ENCODE results near the gene ZCCHC2. TPM values are rescaled to one million over a fixed set of nuclear protein-coding genes. Genes with fewer than 3 reads are reported as not detected.

ZCCHC2 gene
- polyA plus RNA-seq, 4 donors: 5.1 to 17.6 (median 8.3) TPM

DNA sequence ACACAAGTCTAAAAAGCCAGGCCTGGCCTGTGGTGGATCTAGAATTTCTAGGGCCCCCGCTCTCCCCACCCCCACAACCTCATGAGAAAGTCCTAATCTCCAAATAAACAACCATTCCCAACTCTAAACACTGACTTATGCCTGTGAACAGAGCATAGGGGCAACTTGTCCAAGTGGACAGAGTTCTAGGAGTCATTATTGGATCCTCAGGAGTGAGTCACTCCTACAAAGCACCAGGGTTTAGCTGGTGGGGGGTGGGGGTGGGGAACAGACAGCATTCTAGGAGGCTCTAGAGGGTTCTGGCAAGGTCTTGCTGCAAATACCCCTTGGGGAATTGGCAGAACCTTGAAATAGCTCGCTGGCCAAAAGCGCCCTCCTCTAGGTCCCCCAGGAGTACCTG lies 83.3 kb downstream of the ZCCHC2 start:
- H3K9me3 ChIP-seq (ENCODE audit: control insufficient read depth in 2 of 2, insufficient read depth in 1 of 2, low read depth in 1 of 2, low read length in 1 of 2): peaks cover 0 to 11% of the 10 kb centered on the region in 2 donors
- no peaks in the 10 kb centered on the region for H3K36me3 ChIP-seq (ENCODE audit: control insufficient read depth in 3 of 3, insufficient read depth in 2 of 3, low read depth in 1 of 3, low read length in 3 of 3)
- DNase-seq (no peak), FAIRE-seq (no peak)
- H3K27ac ChIP-seq (ENCODE audit: low read depth in 1 of 3, low read length in 2 of 3): no peak overlapping the region
- 78 to 94% (median 86%) methylated on average over 3 of the region's 3 CpGs for WGBS, 3 donors
- peaks cover 0 to 4% (median 0%) of the 10 kb centered on the region in 3 donors for H3K4me1 ChIP-seq (ENCODE audit: control insufficient read depth in 3 of 3, insufficient read depth in 2 of 3, low read depth in 1 of 3, low read length in 2 of 3)
- H3K27me3 ChIP-seq (ENCODE audit: control insufficient read depth in 3 of 3, insufficient read depth in 3 of 3, low read length in 3 of 3): peaks cover 0 to 18% (median 3%) of the 10 kb centered on the region in 3 donors
- no peak overlapping the region for H3K4me3 ChIP-seq (ENCODE audit: low read depth in 1 of 3, low read length in 3 of 3)

DNA sequence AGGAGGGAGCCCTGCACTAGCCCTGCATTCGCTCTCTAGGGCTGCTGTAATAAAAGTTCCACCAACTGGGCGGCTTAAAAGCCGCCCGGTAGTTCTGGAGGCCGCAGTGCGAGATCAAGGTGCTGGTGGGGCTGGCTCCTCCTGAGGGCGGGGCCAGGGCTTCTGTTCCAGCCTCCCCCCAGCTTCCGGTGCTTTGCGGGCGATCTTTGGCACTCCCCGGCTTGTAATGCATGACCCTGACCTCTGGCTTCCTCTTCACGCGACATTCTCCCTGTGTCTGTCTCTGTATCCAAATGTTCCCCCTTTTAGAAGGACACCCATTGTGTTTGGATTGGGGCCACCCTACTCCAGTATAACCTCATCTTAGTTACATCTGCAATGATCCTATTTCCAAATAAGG lies 84.5 kb downstream of the ZCCHC2 start:
- no peak overlapping the region for H3K27ac ChIP-seq (ENCODE audit: low read depth in 1 of 3, low read length in 2 of 3)
- H3K9me3 ChIP-seq (ENCODE audit: control insufficient read depth in 2 of 2, insufficient read depth in 1 of 2, low read depth in 1 of 2, low read length in 1 of 2): peaks cover 0 to 11% of the 10 kb centered on the region in 2 donors
- H3K36me3 ChIP-seq (ENCODE audit: control insufficient read depth in 3 of 3, insufficient read depth in 2 of 3, low read depth in 1 of 3, low read length in 3 of 3): no peaks in the 10 kb centered on the region
- no peak for DNase-seq
- H3K4me1 ChIP-seq (ENCODE audit: control insufficient read depth in 3 of 3, insufficient read depth in 2 of 3, low read depth in 1 of 3, low read length in 2 of 3): peaks cover 0 to 14% (median 0%) of the 10 kb centered on the region in 3 donors
- no peak for FAIRE-seq
- WGBS, 3 donors: 94% methylated on average over 13 of the region's 13 CpGs
- H3K4me3 ChIP-seq (ENCODE audit: low read depth in 1 of 3, low read length in 3 of 3): no peak overlapping the region
- peaks cover 0 to 30% (median 4%) of the 10 kb centered on the region in 3 donors for H3K27me3 ChIP-seq (ENCODE audit: control insufficient read depth in 3 of 3, insufficient read depth in 3 of 3, low read length in 3 of 3)

DNA sequence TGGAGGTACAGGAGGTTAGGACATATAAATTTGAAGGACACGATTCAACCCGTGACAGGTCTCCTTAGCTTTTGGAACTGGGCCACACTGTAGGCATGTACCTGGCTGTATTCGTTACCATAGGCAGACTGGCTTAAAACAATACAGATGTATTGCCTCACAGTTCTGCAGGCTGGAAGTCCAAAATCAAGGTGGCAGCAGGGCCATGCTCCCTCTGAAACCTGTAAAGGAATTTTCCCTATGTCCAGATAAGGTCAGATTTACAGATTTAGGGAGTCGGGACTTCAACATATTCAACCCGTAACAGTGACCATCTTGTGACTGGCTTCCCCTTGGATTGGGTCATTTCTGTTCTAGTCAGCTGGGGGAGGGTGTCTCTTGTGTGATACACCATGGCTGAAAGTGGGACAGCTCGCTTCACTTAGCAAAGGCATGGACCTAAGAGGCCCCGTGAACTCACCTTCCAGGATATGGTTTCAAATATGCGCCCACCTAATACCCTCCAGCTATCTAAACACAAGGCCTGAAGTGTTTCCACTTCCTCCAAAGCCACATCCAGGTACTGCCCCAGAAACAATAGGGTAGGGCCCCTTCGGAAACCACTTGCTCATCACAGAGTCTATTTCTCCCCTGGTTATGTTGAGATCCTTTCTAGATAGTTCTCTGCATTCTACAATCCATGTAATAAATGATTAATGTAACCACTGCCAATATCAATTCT lies 85.0 kb downstream of the ZCCHC2 start:
- DNase-seq (no peak), FAIRE-seq (no peak)
- H3K9me3 ChIP-seq (ENCODE audit: control insufficient read depth in 2 of 2, insufficient read depth in 1 of 2, low read depth in 1 of 2, low read length in 1 of 2): peaks cover 0 to 11% of the 10 kb centered on the region in 2 donors
- 92 to 96% (median 92%) methylated on average over 9 of the region's 9 CpGs for WGBS, 3 donors
- no peak overlapping the region for H3K4me3 ChIP-seq (ENCODE audit: low read depth in 1 of 3, low read length in 3 of 3)
- peaks cover 0 to 14% (median 0%) of the 10 kb centered on the region in 3 donors for H3K4me1 ChIP-seq (ENCODE audit: control insufficient read depth in 3 of 3, insufficient read depth in 2 of 3, low read depth in 1 of 3, low read length in 2 of 3)
- H3K27ac ChIP-seq (ENCODE audit: low read depth in 1 of 3, low read length in 2 of 3): no peak overlapping the region
- peaks cover 0 to 36% (median 6%) of the 10 kb centered on the region in 3 donors for H3K27me3 ChIP-seq (ENCODE audit: control insufficient read depth in 3 of 3, insufficient read depth in 3 of 3, low read length in 3 of 3)
- H3K36me3 ChIP-seq (ENCODE audit: control insufficient read depth in 3 of 3, insufficient read depth in 2 of 3, low read depth in 1 of 3, low read length in 3 of 3): no peaks in the 10 kb centered on the region

DNA sequence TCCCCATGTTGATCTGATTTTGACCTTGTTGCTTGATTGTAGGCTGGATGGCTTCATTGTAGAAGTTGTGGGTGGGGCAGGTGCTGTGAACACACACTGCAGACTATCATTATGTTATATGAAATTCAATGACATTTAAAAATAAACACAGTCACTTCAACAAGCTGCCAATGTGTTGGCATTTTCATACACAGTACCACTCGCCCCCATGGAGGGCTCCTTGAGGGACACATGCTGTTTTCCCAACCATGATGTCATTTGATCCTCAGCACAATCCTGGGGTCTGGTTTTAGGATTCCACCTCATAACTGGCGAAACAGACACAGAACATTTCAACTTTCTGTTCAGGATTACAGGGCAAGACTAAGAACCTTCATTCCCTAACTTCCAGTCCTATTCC lies 86.9 kb downstream of the ZCCHC2 start:
- 80 to 86% (median 82%) methylated on average over 2 of the region's 2 CpGs for WGBS, 3 donors
- FAIRE-seq (no peak), DNase-seq (no peak)
- H3K36me3 ChIP-seq (ENCODE audit: control insufficient read depth in 3 of 3, insufficient read depth in 2 of 3, low read depth in 1 of 3, low read length in 3 of 3): no peaks in the 10 kb centered on the region
- H3K4me1 ChIP-seq (ENCODE audit: control insufficient read depth in 3 of 3, insufficient read depth in 2 of 3, low read depth in 1 of 3, low read length in 2 of 3): peaks cover 0 to 14% (median 0%) of the 10 kb centered on the region in 3 donors
- peaks cover 0 to 11% of the 10 kb centered on the region in 2 donors for H3K9me3 ChIP-seq (ENCODE audit: control insufficient read depth in 2 of 2, insufficient read depth in 1 of 2, low read depth in 1 of 2, low read length in 1 of 2)
- H3K4me3 ChIP-seq (ENCODE audit: low read depth in 1 of 3, low read length in 3 of 3): no peak overlapping the region
- peaks cover 0 to 33% (median 6%) of the 10 kb centered on the region in 3 donors for H3K27me3 ChIP-seq (ENCODE audit: control insufficient read depth in 3 of 3, insufficient read depth in 3 of 3, low read length in 3 of 3)
- H3K27ac ChIP-seq (ENCODE audit: low read depth in 1 of 3, low read length in 2 of 3): no peak overlapping the region

DNA sequence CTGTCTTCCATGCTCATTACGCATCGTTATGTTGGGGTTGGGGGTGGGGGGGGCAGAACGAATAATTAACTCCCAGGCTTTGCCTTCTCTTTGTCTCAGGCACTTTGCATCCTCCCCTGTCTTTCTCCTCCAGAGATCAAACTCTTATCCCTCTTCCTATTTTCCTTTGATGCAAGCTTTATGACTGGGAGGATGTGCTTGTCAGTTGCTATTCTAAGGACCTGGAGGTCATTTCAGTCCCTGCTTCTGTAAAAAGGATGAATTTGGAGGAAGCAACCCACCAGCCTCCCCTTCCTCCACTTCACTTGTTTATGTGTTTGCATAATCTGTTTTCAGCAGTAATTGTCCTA lies 87.5 kb downstream of the ZCCHC2 start:
- WGBS, 3 donors: 58 to 74% (median 71%) methylated on average over 3 of the region's 3 CpGs
- Histone ChIP-seq H3K36me3 (ENCODE audit: control insufficient read depth in 3 of 3, insufficient read depth in 2 of 3, low read depth in 1 of 3, low read length in 3 of 3) (no peaks in the 10 kb centered on the region), H3K27me3 (ENCODE audit: control insufficient read depth in 3 of 3, insufficient read depth in 3 of 3, low read length in 3 of 3) (peaks cover 0 to 33% (median 6%) of the 10 kb centered on the region in 3 donors), H3K4me1 (ENCODE audit: control insufficient read depth in 3 of 3, insufficient read depth in 2 of 3, low read depth in 1 of 3, low read length in 2 of 3) (peaks cover 0 to 14% (median 0%) of the 10 kb centered on the region in 3 donors), H3K9me3 (ENCODE audit: control insufficient read depth in 2 of 2, insufficient read depth in 1 of 2, low read depth in 1 of 2, low read length in 1 of 2) (peaks cover 0 to 11% of the 10 kb centered on the region in 2 donors), H3K27ac (ENCODE audit: low read depth in 1 of 3, low read length in 2 of 3) (no peak overlapping the region), H3K4me3 (ENCODE audit: low read depth in 1 of 3, low read length in 3 of 3) (no peak overlapping the region)
- FAIRE-seq: no peak
- no peak for DNase-seq

DNA sequence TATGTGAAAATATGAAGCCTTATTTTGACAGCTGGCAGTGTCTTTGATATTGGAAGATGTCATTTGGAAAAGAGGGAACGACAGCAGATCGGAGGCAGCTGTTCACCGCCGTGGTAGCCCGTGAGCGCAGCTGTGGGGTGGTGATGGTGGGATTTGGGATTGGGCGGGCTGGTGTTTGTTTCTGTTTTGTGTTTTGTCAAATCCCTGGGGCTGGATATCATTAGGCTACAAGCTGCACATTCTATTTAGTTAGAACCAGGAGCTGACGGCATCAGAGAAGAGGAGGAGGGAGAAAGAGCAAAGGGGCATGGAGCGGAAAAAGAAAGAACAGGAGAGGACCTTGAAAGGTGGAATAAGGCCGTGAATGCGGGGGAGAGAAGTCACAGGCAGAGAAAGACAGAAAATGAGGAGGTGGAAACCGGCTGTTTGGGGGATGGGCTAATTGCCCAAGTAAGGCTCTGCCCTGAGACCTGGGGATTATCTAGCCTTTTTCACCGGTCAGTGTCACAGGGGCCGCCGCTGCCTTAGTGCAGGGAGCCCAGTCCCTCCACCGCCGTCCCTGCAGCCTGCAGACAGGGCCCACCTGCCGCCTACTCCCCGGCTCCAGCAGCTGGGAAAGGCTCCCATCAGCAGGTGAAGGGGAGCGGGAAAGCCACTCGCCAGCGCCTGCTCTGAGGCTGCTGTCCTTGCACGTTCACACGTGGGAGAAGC lies 88.0 kb downstream of the ZCCHC2 start:
- WGBS, 3 donors: 32 to 50% (median 43%) methylated on average over 24 of the region's 24 CpGs
- peaks cover 0 to 11% of the 10 kb centered on the region in 2 donors for H3K9me3 ChIP-seq (ENCODE audit: control insufficient read depth in 2 of 2, insufficient read depth in 1 of 2, low read depth in 1 of 2, low read length in 1 of 2)
- H3K27ac ChIP-seq (ENCODE audit: low read depth in 1 of 3, low read length in 2 of 3): no peak overlapping the region
- FAIRE-seq (no peak), DNase-seq (peak in 1 of 2 donors; percentile 14)
- peaks cover 0 to 14% (median 0%) of the 10 kb centered on the region in 3 donors for H3K4me1 ChIP-seq (ENCODE audit: control insufficient read depth in 3 of 3, insufficient read depth in 2 of 3, low read depth in 1 of 3, low read length in 2 of 3)
- peak overlapping the region in 2 of 3 donors; percentile 17 to 24 for H3K4me3 ChIP-seq (ENCODE audit: low read depth in 1 of 3, low read length in 3 of 3)
- no peaks in the 10 kb centered on the region for H3K36me3 ChIP-seq (ENCODE audit: control insufficient read depth in 3 of 3, insufficient read depth in 2 of 3, low read depth in 1 of 3, low read length in 3 of 3)
- H3K27me3 ChIP-seq (ENCODE audit: control insufficient read depth in 3 of 3, insufficient read depth in 3 of 3, low read length in 3 of 3): peaks cover 0 to 33% (median 6%) of the 10 kb centered on the region in 3 donors

DNA sequence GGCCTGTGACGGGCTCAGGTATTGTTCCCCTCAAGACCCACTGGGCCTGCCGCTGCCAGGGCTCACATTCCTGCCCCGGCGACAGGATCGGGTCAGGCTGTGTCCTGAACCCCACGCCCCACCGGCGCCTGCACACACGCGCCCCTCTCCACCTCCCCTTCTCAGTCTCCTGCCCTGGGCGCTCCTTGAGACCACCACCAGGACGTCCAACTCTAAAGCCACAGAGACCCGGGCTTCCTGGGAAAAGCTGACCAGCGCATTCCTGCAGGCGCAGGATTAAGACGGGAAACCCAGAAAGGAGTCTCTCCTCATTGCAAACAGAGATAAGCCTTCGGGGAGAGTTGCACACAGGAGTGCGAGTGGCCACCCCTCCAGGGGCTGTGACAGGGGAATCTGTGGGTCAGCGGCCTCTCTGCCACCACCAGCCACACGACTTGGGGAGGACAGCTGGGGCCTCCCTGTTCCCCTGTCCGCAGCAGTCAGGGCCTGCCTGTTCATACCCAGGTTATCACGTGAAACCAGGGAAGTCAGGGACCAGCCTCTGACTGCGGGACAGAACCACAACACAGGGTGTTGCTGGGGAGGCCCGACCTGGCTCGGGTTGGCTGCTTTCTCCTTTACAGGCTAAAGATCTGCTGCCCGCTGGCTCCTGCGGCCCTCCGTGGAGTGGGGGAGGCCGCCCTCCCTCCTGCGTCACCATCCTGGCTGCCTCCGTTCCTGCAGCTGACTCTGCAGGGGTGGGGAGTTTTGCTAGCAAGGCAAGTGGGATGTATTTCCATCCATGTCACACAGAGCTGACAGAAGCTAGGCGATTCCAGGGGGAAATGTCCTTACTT lies 88.8 kb downstream of the ZCCHC2 start:
- 33 to 61% (median 53%) methylated on average over 32 of the region's 32 CpGs for WGBS, 3 donors
- H3K9me3 ChIP-seq (ENCODE audit: control insufficient read depth in 2 of 2, insufficient read depth in 1 of 2, low read depth in 1 of 2, low read length in 1 of 2): peaks cover 0 to 11% of the 10 kb centered on the region in 2 donors

DNA sequence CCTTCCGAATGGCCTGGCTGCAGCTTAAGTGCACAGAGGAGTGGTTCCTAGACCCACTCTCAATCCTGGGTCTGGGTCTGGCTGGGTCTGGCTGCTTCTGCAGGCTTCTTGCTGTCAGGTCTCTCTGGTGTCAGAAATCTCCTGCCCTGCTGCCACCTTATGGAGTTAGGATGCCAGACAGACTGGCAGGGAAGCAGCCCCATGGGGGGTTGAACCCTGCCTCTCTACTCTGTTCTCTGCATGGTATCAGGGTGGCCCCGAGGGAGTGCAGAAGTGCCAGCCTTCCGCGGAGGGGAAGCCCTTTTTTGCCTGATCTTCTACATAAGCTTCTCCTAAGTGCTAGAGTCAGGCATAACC lies 89.4 kb downstream of the ZCCHC2 start:
- DNase-seq (no peak), FAIRE-seq (no peak)
- no peak overlapping the region for H3K27ac ChIP-seq (ENCODE audit: low read depth in 1 of 3, low read length in 2 of 3)
- WGBS, 3 donors: 84 to 90% (median 89%) methylated on average over 4 of the region's 4 CpGs
- H3K9me3 ChIP-seq (ENCODE audit: control insufficient read depth in 2 of 2, insufficient read depth in 1 of 2, low read depth in 1 of 2, low read length in 1 of 2): peaks cover 0 to 8% of the 10 kb centered on the region in 2 donors
- H3K27me3 ChIP-seq (ENCODE audit: control insufficient read depth in 3 of 3, insufficient read depth in 3 of 3, low read length in 3 of 3): peaks cover 0 to 37% (median 6%) of the 10 kb centered on the region in 3 donors
- peaks cover 0 to 14% (median 0%) of the 10 kb centered on the region in 3 donors for H3K4me1 ChIP-seq (ENCODE audit: control insufficient read depth in 3 of 3, insufficient read depth in 2 of 3, low read depth in 1 of 3, low read length in 2 of 3)
- no peak overlapping the region for H3K4me3 ChIP-seq (ENCODE audit: low read depth in 1 of 3, low read length in 3 of 3)
- no peaks in the 10 kb centered on the region for H3K36me3 ChIP-seq (ENCODE audit: control insufficient read depth in 3 of 3, insufficient read depth in 2 of 3, low read depth in 1 of 3, low read length in 3 of 3)

More for the DNA sequence above, 88.8 kb downstream of the ZCCHC2 start:
- Histone ChIP-seq H3K4me3 (ENCODE audit: low read depth in 1 of 3, low read length in 3 of 3) (peak overlapping the region in 2 of 3 donors; percentile 17 to 24), H3K4me1 (ENCODE audit: control insufficient read depth in 3 of 3, insufficient read depth in 2 of 3, low read depth in 1 of 3, low read length in 2 of 3) (peaks cover 0 to 14% (median 0%) of the 10 kb centered on the region in 3 donors), H3K27ac (ENCODE audit: low read depth in 1 of 3, low read length in 2 of 3) (no peak overlapping the region), H3K27me3 (ENCODE audit: control insufficient read depth in 3 of 3, insufficient read depth in 3 of 3, low read length in 3 of 3) (peaks cover 0 to 35% (median 6%) of the 10 kb centered on the region in 3 donors), H3K36me3 (ENCODE audit: control insufficient read depth in 3 of 3, insufficient read depth in 2 of 3, low read depth in 1 of 3, low read length in 3 of 3) (no peaks in the 10 kb centered on the region)
- DNase-seq (peak in 1 of 2 donors; percentile 15), FAIRE-seq (no peak)
